ENCODE data around the gene RND2.

Gene RND2

DNA sequence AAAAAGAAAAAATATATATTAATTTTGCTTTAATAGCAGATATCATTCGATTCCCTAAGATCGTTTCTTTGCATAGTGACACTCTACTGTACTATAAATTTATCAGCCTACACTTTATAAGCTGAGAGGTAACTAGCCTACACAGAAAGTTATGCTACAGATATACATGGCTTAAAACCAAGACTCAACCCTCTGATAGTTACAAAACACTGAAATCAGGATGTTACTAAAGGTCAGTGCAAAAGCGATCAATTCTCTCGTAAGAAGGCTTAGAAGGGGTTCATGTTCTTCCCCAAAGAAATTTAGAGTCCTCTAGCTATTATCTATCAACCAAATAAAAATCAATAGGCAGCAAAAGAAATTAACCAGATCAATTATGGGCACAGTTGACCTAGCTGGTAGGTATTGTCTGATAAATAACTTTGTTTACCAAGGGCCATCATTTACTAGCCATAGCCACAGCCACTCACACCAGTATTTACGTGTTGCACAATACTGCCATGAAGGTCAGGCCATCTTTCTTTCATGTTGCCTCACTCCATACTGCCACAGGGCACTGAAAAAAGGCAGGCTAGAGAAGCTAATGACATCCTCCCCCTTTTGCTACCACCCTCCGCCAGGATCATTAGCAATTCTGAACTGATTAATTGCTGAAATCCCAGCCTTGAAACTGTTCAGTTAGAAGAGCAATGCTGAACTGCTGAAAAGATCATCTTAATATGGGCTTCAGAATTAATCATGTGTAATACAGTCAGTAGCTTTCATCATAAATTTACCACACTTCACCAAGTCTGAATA is 43.7 kb downstream of the RND2 start:
- TF ChIP-seq, protein P1, sequence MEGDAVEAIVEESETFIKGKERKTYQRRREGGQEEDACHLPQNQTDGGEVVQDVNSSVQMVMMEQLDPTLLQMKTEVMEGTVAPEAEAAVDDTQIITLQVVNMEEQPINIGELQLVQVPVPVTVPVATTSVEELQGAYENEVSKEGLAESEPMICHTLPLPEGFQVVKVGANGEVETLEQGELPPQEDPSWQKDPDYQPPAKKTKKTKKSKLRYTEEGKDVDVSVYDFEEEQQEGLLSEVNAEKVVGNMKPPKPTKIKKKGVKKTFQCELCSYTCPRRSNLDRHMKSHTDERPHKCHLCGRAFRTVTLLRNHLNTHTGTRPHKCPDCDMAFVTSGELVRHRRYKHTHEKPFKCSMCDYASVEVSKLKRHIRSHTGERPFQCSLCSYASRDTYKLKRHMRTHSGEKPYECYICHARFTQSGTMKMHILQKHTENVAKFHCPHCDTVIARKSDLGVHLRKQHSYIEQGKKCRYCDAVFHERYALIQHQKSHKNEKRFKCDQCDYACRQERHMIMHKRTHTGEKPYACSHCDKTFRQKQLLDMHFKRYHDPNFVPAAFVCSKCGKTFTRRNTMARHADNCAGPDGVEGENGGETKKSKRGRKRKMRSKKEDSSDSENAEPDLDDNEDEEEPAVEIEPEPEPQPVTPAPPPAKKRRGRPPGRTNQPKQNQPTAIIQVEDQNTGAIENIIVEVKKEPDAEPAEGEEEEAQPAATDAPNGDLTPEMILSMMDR (IDR thresholded peaks at IDR 0.05) = no peak

DNA sequence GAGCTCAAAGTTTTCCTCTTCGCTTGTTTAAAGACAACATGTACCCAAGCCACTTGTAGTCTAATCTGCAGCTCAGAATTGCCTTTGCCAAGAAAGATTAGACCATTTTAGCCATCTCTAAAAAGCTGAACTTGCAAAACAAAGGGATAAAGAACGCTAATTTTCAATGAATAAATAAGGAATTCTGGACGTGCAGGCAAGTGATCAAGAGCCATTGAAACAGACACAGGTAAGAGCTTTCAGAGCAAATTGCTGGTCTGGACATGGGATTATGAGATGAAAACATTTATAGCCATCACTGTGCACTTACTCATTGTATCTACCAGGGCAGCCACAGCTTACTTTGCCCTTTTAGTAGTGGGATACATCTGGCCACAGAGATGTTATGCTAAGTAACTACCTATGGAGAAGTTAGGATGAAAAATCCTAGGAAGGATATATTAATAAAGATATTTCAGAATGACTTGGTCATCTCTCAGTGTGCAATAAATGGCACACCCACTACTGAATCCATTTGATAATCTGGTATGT is 44.4 kb downstream of the RND2 start:
- TF ChIP-seq, protein P1 (IDR thresholded peaks at IDR 0.05) = no peak

DNA sequence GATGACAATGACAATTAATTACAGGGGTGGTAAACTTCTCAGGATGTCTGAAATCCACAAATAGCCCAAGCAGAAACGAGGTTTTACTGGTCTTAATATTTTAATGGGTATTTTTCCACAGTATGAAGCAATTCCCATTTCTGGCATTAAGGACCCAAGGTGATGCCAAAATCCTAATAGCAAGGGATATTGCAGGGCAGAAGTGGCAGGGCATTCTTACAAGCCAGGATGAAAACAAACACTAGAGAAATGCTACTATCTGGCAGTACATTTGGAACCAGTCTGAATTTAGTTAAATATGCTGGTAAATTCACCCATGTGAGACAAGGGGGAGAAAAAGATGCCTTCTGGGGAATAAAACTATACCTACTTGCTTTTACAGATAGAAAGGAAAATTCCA is 45.2 kb downstream of the RND2 start:
- TF ChIP-seq, protein P1 (IDR thresholded peaks at IDR 0.05) = no peak

DNA sequence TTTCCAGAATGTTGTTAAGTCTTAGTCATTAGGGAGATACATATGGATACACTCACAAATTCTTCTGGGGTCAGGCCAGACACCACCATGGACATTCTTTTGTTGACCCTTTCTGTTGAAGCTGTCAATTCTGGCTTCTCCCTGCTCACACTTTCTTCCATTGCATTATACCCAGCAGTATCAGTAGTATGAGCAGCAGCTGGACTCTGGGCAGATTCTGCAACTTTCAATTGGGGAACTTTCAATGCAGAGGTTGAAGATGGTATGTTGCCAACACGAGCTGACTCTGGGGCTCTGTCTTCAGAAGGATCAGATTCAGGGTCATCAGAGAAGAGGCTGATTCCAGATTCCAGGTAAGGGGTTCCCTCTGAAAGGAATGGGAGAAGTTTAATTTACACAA is 45.8 kb downstream of the RND2 start:
- TF ChIP-seq, protein P1 (IDR thresholded peaks at IDR 0.05) = no peak

DNA sequence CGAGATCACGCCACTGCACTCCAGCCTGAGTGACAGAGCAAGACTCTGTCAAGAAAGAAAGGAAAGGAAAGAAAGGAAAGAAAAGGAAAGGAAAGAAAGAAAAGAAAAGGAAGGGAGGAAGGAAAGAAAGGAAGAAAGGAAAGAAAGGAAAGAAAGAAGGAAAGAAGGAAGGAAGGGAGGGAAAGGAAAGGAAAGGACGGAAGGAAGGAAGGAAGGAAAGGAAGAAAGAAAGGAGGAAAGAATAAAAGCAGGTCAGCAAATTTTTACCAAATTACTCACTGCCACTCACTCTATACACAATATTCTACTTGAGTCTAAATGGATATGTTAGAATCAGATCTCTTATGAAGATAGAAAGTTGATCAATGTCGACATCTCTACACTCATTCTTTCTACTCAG is 49.8 kb downstream of the RND2 start:
- TF ChIP-seq, protein P1 (IDR thresholded peaks at IDR 0.05) = no peak

DNA sequence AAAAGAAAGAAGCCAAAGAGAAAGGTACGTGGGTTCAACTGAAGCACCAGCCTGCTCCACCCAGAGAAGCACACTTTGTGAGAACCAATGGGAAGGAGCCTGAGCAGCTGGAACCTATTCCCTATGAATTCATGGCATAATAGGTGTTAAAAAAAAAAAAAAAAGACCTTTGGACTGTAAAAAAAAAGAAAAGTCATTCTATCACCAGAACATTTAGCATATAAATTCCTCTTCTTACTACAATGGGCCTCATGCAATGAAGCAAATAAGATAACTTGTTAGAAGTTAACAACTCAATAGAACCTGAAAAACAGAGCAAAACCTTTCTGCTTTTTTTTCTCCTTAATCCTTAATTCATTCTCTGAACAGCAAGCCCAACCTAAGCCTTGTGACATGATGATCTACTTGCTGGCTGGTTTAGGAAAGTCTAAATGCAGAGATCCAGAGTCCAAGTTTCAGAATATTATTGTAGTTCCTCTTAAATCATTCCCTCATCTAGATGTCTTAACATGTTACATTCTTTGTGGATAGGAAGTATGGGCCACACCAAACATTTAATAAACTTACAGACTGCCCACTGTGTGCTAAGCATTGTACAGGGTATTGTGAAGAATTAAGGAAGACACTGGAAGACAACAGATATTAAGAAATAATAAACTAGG is 54.7 kb downstream of the RND2 start:
- TF ChIP-seq, protein P1 (IDR thresholded peaks at IDR 0.05) = no peak

All from LNCAP (cell line).